Measurements from ENCODE around the gene GBP7. TPM values are rescaled to one million over a fixed set of nuclear protein-coding genes. Genes with fewer than 3 reads are reported as not detected.
"Not testable (repeated sequence)": the region's sequence is repeated elsewhere in the genome, so short reads cannot be mapped to it uniquely, and the experiment has no call there.

GBP7 gene
- total RNA-seq, 2 donors from 2014 or later = 0.21 TPM; not detected in 1

DNA sequence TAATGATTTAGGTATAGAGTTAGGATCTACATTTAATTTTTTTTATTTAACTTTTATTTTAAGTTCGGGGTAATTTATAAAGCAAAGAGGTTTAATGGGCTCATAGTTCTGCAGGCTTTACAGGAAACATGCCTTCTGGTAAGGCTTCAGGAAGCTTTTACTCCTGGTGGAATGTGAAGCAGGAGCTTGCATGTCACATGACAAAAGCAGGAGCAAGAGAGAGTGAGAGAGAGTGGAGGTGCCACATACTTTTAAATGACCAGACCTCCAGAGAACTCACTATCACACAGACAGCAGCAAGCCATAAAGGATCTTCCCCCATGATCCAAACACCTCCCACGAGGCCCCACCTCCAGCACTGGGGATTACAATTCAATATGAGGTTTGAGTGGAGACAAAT is 32.3 kb downstream of the GBP7 start:
- H3K9me3 ChIP-seq = no peaks in the 10 kb centered on the region
- TF ChIP-seq, protein P1, sequence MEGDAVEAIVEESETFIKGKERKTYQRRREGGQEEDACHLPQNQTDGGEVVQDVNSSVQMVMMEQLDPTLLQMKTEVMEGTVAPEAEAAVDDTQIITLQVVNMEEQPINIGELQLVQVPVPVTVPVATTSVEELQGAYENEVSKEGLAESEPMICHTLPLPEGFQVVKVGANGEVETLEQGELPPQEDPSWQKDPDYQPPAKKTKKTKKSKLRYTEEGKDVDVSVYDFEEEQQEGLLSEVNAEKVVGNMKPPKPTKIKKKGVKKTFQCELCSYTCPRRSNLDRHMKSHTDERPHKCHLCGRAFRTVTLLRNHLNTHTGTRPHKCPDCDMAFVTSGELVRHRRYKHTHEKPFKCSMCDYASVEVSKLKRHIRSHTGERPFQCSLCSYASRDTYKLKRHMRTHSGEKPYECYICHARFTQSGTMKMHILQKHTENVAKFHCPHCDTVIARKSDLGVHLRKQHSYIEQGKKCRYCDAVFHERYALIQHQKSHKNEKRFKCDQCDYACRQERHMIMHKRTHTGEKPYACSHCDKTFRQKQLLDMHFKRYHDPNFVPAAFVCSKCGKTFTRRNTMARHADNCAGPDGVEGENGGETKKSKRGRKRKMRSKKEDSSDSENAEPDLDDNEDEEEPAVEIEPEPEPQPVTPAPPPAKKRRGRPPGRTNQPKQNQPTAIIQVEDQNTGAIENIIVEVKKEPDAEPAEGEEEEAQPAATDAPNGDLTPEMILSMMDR (IDR thresholded peaks at IDR 0.05) = no peak
- no peaks in the 10 kb centered on the region for H3K27me3 ChIP-seq (replicated peaks; ENCODE audit: insufficient read depth)
- no peaks in the 10 kb centered on the region for H3K36me3 ChIP-seq
- no peaks in the 10 kb centered on the region for H3K4me1 ChIP-seq (ENCODE audit: control insufficient read depth in 1 of 2, low read depth in 2 of 2)
- no peak for ATAC-seq (ENCODE audit: insufficient number of reproducible peaks, low FRiP score, low read depth)
- no peak overlapping the region for H3K27ac ChIP-seq
- H3K4me3 ChIP-seq = no peak overlapping the region
- no peak for DNase-seq (ENCODE audit: low spot score)

DNA sequence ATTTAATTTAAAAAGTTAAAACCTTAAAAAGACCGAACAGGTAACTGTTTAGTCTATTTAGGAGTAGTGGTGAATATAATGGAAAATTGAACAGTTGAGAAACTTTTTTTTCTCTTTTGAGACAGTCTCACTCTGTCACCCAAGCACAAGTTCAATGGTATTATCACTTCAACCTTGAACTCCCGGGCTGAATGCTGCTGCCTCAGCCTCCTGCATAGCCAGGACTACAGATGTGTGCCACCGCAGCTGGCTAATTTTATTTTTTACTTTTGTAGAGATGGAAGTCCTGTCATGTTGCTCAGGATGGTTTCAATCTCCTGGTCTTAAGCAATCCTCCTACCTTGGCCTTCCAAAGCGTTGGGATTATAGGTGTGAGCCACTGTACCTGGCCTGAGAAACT is 33.6 kb downstream of the GBP7 start:
- no peaks in the 10 kb centered on the region for H3K9me3 ChIP-seq
- DNase-seq (ENCODE audit: low spot score) (no peak), ATAC-seq (ENCODE audit: insufficient number of reproducible peaks, low FRiP score, low read depth) (no peak)
- no peaks in the 10 kb centered on the region for H3K27me3 ChIP-seq (replicated peaks; ENCODE audit: insufficient read depth)
- TF ChIP-seq, protein P1 (IDR thresholded peaks at IDR 0.05) = no peak
- no peak overlapping the region for H3K27ac ChIP-seq
- H3K4me1 ChIP-seq (ENCODE audit: control insufficient read depth in 1 of 2, low read depth in 2 of 2) = no peaks in the 10 kb centered on the region
- H3K4me3 ChIP-seq = no peak overlapping the region
- no peaks in the 10 kb centered on the region for H3K36me3 ChIP-seq

DNA sequence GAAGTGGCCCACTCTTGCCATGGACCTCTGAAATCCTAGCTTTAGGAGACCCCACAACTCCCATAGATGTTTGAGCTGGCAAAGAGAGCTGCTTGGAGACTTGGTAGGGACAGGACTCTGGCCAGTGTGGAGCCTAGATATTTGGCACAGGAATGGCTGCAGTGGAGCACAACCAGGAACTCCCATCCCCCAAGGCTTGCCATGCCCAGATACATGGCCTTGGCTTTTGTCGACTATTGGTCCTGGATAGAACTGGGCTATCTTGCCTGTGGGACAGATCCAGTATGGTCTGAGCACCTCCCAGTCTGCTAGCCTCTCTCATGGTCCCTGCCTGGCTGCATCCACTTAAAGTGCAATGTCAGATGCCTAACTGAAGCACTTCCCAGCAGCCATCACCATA is 42.1 kb downstream of the GBP7 start:
- H3K27me3 ChIP-seq (replicated peaks; ENCODE audit: insufficient read depth) = no peaks in the 10 kb centered on the region
- no peak for ATAC-seq (ENCODE audit: insufficient number of reproducible peaks, low FRiP score, low read depth)
- H3K36me3 ChIP-seq = no peaks in the 10 kb centered on the region
- no peak overlapping the region for H3K27ac ChIP-seq
- H3K4me3 ChIP-seq = no peak overlapping the region
- TF ChIP-seq, protein P1 (IDR thresholded peaks at IDR 0.05) = no peak
- no peaks in the 10 kb centered on the region for H3K9me3 ChIP-seq
- DNase-seq (ENCODE audit: low spot score) = no peak
- H3K4me1 ChIP-seq (ENCODE audit: control insufficient read depth in 1 of 2, low read depth in 2 of 2) = peaks cover 10 to 11% of the 10 kb centered on the region in 2 donors

DNA sequence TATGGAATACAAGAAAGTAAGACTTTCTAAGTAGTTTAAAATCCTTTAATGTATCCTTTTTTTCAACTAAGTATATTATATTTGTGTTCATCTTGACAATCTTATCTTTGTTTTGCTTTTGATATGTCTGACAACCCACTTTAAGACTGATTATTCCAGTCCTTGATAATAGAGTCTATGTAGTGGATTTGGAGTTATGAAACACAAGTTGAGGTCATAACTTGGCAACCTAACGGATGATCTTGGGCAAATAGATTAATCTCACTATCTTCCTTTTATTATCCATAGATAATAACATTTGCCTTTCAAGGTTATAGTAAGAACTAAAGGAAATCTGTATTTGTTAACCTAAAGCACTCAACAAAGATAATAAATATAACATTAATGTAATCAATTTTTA is 45.1 kb downstream of the GBP7 start:
- no peak overlapping the region for H3K4me3 ChIP-seq
- no peaks in the 10 kb centered on the region for H3K27me3 ChIP-seq (replicated peaks; ENCODE audit: insufficient read depth)
- TF ChIP-seq, protein P1 (IDR thresholded peaks at IDR 0.05) = no peak
- ATAC-seq (ENCODE audit: insufficient number of reproducible peaks, low FRiP score, low read depth) (no peak), DNase-seq (ENCODE audit: low spot score) (no peak)
- no peak overlapping the region for H3K27ac ChIP-seq
- H3K36me3 ChIP-seq = no peaks in the 10 kb centered on the region
- peaks cover 18 to 26% of the 10 kb centered on the region in 2 donors for H3K4me1 ChIP-seq (ENCODE audit: control insufficient read depth in 1 of 2, low read depth in 2 of 2)
- no peaks in the 10 kb centered on the region for H3K9me3 ChIP-seq

DNA sequence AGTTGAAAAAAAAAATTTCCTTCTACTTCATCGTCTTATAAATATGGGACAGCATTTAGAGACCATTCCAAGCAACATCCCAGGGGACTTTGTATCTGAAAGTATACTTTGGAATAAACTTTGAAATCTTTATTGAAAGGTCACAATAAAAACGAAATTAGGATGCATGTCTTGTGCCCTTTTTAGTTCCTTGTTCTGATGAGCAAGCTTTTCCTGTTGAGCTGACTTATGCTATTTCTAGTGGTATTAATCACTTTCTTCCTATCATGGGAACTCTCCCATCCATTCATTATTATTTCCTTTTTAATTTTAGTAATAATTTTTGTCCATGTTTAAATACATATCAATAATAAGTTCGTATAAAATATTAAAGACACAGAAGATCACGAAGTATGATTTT is 45.9 kb downstream of the GBP7 start:
- ATAC-seq (ENCODE audit: insufficient number of reproducible peaks, low FRiP score, low read depth) = no peak
- Histone ChIP-seq H3K9me3 (no peaks in the 10 kb centered on the region), H3K36me3 (no peaks in the 10 kb centered on the region), H3K27ac (peak overlapping the region in 1 of 2 donors; percentile 72), H3K4me3 (peak overlapping the region; percentile 67), H3K4me1 (ENCODE audit: control insufficient read depth in 1 of 2, low read depth in 2 of 2) (peaks cover 18 to 26% of the 10 kb centered on the region in 2 donors), H3K27me3 (replicated peaks; ENCODE audit: insufficient read depth) (no peaks in the 10 kb centered on the region)
- no peak for DNase-seq (ENCODE audit: low spot score)
- TF ChIP-seq, protein P1 (IDR thresholded peaks at IDR 0.05) = no peak

DNA sequence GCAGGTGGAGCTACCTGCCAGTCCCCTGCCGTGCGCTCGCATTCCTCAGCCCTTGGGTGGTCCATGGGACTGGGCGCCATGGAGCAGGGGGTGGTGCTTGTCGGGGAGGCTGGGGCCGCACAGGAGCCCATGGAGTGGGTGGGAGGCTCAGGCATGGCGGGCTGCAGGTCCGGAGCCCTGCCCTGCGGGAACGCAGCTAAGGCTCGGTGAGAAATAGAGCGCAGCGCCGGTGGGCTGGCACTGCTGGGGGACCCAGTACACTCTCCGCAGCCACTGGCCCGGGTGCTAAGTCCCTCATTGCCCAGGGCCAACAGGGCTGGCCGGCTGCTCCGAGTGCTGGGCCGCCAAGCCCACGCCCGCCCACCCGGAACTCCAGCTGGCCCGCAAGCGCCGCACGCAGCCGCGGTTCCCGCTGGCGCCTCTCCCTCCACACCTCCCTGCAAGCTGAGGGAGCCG is 47.8 kb downstream of the GBP7 start:
- ATAC-seq (ENCODE audit: insufficient number of reproducible peaks, low FRiP score, low read depth); H3K27me3 ChIP-seq (replicated peaks; ENCODE audit: insufficient read depth); H3K36me3 ChIP-seq; DNase-seq (ENCODE audit: low spot score); H3K9me3 ChIP-seq: not testable (repeated sequence)
- Histone ChIP-seq H3K4me1 (ENCODE audit: control insufficient read depth in 1 of 2, low read depth in 2 of 2) (peaks cover 27 to 39% of the 10 kb centered on the region in 2 donors), H3K27ac (peak overlapping the region; percentile 52 to 72), H3K4me3 (peak overlapping the region; percentile 67)

DNA sequence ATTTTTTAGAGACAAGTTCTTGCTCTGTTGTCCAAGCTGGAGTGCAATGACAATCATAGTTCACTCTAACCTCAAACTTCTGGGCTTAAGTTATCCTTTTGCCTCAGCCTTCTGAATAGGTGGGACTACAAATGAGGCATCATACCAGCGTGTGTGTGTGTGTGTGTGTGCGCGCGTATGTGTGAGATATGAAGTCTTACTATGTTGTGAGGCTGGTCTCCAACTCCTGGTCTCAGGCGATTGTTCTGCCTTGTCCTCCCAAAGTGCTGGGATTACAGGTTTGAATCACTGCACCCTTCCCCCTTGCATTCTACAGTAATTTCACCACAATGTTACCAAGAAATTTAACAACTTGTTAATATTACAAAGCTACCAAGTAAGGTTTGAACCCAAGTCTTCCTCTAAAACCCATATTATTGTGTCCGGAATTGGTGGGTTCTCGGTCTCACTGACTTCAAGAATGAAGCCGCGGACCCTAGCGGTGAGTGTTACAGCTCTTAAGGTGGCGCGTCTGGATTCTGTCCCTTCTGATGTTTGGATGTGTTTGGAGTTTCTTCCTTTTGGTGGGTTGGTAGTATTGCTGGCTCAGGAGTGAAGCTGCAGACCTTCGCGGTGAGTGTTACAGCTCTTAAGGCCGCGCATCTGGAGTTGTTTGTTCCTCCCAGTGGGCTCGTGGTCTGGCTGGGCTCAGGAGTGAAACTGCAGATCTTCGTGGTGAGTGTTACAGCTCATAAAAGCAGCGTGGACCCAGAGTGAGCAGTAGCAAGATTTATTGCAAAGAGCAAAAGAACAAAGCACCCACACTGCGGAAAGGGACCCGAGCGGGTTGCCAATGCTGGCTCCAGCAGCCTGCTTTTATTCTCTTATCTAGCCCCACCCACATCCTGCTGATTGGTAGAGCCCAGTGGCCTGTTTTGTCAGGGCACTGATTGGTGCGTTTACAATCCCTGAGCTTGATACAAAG is 48.9 kb downstream of the GBP7 start:
- H3K4me1 ChIP-seq (ENCODE audit: control insufficient read depth in 1 of 2, low read depth in 2 of 2) = peaks cover 31 to 51% of the 10 kb centered on the region in 2 donors
- ATAC-seq (ENCODE audit: insufficient number of reproducible peaks, low FRiP score, low read depth); H3K36me3 ChIP-seq; H3K9me3 ChIP-seq; H3K27me3 ChIP-seq (replicated peaks; ENCODE audit: insufficient read depth); DNase-seq (ENCODE audit: low spot score): not testable (repeated sequence)
- peak overlapping the region; percentile 57 to 71 for H3K27ac ChIP-seq
- peak overlapping the region; percentile 71 for H3K4me3 ChIP-seq

All from thoracic aorta (tissue), 2 donors.